ENCODE data around the gene GH1.

The GH1 gene

DNA sequence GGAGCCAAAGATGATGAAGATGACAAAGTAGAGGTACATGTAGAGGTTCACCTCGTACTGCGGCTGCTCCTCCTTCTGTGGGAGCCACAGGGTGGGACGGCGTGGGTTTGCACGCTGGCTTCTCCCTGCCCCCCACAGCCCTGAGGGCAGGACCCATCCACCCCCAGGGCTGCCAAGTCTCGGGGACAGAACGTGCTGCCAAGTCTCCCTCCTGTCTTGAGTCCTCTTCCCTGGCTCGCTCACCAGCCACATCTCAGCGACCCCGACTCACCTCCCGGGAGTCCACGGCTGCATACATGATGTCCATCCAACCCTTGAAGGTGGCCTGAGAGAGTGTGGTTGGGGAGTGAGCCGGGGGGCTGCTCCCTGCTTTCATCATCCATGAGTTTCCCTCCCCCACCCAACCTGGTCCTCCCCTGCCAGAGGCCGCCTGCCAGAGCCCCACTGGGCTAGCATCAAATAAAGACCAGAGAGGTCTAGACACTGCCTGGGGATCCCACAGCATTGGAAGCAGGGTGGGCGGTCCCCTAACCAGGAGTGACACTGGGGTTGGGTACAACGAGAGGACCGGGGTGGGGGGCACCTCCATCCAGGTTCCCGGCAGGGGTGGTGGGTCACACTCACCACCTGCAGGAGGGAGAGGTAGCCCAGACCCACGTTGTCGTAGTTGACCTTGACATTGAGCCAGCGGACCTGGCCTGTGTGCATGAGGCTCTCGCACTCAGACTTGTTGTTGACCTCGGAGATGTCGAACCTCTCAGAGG lies 26.3 kb upstream of the GH1 start:
- no peak for DNase-seq

DNA sequence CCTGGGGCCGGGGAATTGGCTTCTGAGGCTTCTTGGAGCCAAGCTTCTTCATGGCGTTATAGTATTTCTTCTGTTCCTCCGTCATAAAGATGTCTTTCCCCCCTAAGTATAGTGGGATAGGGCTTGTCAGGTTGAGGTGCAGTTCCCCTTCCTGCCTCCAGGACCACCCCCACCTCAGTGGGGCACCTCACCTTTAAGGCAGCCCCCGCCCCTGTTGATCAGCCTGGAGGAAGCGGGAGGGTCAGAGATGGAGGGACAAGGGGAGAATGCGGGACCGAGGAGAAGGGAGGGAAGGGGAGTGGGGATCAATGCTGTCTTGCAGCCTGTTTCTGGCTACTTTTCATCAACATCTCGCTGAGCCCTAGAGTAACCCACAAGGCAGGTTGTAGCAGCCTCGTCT lies 25.1 kb upstream of the GH1 start:
- DNase-seq: no peak

DNA sequence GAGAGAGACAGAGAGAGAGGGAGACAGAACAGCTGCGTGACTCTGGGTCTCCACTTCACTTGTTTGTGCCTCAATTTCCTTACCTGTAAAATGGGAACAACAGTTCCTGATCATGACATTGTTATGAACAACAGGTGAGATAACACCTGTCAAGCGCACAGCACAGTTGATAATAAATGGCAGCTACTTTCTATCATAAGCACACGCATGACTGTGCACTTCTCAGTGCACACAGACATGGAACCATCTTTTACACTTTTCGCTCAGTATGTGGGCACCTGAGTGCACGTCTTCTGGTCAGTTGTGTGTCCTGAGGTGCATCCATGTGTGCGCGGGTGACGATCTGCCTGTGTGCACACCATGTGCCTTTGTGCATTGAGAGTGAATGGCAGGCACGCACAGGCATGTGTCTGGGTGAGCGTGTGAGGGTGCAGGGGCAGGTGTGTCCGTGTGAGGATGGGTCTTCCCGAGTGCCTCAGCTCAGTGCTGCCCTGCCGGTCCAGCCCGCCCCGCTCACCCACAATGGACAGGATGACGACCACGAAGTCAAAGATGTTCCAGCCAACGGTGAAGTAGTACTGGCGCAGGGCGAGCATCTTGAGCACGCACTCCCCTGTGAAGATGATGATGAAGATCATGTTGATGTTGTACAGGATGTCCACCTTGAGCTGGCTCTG lies 23.8 kb upstream of the GH1 start:
- no peak for DNase-seq

DNA sequence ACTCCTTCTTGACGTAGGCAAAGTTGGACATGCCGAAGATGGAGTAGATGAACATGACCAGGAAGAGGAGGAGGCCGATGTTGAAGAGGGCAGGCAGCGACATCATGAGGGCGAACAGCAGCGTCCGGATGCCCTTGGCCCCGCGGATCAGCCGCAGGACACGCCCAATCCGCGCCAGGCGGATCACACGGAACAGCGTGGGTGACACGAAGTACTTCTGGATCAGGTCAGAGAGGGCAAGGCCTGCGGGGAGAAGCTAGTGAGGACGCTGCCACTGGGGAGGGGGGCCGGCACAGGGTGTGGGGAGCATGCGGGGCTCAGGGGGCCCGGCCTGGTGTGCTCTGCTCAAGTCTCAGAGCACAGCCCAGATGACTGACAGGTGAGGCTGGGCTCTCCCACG lies 23.1 kb upstream of the GH1 start:
- DNase-seq: no peak

DNA sequence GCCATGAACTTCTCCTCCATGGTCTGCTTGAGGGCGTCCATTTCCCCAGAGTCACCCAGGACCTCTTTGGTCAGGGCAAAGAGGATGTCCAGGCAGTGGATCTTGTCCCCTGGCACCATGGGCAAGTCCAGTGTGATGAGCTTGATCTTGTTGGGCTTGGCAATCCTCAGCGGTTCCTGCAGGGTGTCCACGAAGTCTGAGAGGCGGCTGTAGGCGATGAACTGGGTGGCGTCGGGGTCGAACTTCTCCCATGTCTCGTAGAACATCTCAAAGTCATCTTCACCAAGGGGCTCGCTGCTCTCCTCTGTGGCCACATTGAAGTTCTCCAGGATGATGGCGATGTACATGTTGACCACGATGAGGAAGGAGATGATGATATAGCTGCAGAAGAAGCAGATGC lies 22.5 kb upstream of the GH1 start:
- DNase-seq: no peak

DNA sequence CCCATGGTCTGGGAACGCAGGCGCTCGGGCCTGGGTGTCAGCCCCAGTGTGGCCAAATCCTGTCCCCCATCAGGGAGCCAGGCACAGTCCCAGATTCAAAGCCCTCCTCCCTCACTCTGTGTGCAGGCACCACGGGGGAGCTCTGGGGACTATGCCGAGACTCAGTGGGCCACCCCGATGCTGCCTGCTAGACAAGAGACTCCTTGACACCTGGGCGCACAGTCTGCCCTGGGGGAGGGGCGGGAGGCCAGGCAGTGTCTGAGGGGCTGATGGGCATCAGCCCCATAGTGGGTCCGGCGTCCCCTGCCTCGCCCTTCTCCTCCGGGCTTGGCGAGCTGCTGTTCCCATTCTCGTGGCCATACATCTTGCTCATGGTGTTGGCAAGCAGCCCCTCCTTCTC lies 21.9 kb upstream of the GH1 start:
- no peak for DNase-seq

DNA sequence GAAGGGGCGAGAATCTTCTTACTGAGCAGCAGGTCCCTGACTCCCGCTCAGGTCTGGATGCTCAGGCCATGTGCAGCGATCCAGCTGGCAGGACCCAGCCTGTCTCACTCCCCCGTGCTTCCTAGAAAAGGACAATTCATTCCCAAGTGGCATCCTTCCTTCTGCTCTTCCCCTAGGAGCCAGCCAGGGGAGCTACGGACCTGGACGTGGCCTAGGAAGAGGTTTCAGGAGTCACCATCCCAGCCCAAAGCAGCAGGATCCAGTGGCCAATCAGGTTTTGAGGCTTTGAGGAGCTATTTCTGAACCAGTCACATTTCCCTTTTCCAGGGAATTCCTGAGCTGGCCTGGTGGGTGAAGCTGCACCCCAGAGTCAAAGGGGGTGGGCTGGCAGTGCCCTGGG lies 21.2 kb upstream of the GH1 start:
- no peak for DNase-seq

DNA sequence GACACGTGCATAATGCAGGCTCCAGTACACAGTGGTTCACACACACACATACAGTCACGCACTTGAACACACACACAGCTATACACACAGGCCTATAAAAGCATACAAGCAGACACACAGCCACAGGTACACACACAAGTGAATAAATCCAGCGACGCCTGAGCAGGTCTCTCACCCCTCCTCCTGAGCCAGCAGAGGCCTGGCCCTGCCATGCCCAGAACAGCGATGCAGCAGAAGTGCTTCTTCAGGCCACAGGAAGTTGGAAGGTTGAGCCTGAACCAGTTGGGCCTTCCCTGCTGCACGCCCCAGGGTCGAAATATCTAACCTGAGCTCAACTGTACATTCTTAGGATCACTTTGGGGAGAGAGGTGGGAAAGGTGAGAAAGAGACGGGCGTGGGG lies 20.8 kb upstream of the GH1 start:
- no peak for DNase-seq

DNA sequence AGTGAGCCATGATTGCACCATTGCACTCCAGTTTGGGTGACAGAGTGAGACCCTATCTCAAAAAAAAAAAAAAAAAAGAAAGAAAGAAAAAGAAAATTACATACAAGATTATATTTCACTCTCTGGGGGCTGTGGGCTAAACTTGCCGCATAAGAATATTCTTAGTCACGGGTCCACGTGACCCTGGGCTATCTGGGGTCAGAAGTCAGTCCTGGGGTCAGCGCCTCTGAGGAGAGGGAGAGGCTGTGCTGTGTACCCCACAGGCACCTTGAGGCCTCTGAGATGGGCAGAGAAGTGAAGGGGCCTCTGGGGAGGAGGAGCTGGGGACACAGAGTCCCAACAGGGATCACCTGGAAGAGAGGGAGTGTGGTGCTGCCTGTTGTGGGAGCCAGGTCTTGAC lies 19.3 kb upstream of the GH1 start:
- DNase-seq: no peak

DNA sequence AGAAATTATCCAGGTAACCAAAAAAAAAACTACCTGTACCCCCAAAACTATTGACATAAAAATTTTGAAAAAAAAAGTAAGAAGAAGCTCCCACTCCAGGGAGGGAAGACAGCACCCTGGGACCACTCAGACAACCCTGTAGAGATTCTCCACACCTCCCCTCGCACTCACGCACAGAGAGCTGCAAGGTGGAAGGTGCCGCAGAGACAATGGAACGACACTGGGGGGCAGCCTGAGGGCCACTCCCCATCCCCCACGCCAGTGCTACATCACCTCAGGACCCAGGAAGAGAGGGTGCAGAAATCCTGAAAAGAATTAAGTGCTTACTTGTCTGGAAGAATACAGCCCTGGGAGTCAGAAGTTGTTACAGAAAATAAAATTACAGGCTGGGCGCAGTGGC lies 18.7 kb upstream of the GH1 start:
- DNase-seq: no peak

DNA sequence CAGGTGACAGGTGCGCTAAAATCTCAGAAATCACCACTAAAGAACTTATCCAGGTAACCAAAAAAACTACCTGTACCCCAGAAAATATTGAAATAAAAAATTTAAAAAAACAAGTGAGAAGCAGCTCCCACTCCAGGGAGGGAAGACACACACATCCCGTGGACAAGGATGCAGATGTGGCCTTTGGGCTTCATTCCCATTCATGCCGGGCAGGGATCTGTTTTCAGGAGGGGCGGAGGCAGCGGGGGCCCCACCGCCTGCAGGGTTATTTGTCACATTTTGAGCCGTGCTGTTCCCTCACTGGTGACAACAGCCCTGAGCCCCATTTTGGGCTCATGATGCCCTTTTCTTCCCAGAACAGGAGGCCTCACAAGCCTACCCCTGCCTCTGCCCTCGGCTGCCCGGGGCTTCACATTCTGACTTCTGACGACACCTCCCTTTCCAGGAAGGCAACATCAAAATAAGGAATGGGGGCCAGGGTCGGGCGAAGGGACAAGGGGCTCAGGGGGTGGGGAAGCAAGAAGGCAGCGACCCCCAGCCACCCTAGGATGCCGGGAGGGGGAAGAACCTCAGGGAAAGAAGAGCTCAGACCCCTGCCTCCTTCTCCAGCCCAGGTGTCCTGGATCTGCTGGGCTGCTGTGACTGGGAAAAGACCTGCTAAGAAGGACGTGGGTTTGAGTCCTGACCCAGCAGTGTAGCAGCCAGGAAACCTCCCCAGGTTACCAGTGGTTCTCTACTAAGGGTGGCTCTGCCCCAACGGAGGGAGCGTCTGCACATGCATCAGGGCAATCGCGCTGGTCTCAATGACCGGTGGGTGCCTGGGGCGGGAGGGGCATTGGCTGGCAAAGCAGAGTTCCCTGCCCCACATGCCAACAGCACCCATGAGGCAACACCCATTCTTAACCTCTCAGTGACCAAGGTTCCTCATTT lies 15.8 kb upstream of the GH1 start:
- DNase-seq: no peak

DNA sequence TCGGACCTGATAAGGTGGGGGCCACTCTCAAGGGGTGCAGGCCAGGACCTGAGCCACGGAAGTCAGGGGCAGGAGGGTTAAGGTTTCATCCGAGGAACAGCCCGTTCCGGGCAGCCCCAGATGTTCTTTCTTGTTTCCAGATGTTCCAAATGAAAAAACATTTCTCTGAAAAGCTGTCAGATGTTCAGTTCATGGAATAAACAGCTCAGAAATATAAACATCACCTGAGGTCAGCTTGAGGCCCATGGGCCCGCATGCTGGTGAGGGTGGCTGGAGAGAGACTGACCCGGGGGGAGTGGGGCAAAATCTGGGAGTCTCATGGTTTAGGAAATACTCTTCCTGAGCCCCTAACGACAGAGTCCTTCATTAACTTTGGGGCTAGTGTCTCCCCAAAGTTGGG lies 15.0 kb upstream of the GH1 start:
- DNase-seq: no peak

DNA sequence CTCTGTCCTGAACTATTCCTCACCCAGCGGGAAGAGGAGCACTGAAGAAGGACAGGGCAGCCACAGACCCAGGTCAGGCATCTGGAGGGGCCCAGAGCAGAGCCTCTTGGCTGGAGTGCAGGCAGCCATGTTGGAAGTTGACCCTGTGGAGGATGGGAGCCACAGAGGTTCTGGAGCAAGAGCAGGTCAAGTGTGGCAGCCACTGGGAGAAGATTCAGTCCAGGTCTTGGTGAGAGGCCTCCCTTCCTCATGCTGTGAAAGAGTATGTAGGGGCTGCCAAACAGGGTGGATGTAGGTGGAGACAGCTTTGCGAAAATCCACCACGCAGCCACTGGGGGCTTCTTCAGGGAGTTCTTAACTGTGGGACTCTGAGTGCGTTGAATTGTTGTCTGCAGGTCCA lies 14.1 kb upstream of the GH1 start:
- no peak for DNase-seq

DNA sequence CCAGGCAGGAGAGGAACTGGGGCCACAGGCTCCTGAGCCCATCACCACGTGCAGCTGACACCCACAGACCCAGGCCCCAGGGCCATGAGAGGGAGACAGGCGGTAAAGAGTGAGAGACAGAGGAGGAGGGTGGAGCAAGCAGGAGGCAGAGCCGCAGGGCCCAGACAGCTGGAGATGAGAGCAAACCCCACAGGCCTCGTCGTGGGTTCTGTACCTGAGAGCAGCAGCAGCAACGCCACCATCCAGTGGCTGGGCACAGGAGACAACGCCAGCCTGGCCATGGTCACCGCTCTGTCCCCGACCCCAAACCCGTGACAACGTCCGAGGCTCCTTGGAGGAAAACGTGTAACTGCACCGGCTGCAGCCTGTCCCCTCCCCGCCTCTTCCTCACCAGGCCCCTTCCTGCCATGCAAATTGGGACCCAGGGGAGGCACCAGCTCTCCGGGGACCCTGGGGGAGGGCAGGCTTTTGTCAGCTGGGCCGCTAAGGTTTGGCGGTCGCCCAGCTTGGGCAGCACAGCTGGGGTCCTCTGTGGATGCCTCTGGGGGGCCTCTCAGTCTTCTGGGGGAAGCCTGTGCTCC lies 13.4 kb upstream of the GH1 start, which contains the start of gene CD79B:
Gene CD79B (minus strand): TSS at position 351 of the 581 bp plus-strand sequence. CDS start 70 bp downstream, at position 281.
- DNase-seq: peak; percentile 25

DNA sequence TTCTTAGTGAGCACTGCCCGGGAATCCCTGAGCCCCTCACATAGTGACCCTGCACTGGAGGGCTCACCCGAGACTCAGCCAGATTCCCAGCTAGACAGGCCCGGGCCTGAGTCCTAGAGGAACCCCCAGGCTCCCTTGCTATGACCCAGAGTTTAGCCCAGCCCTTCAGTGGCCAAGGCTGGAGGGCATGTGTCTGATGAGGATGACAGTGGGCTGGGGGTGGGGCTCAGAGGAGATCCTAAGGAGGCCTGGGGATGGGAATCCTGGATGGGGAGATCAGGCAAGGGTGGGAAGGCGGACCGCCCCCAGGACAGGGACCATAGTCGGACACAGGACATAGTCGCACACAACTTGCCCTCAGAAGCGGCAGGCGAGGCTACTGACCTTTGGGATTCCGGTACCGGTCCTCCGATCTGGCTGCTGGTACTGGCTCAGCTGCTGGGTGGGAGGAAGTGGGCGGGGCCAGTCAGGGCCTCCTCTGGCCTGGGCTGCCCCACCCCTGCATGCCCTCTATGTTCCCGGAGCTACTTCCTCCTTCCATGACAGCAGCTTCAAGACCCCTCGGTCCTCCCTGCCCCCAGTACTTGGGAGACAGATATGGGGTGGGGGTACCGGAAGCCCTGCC lies 12.4 kb upstream of the GH1 start:
- DNase-seq: peak; percentile 48

DNA sequence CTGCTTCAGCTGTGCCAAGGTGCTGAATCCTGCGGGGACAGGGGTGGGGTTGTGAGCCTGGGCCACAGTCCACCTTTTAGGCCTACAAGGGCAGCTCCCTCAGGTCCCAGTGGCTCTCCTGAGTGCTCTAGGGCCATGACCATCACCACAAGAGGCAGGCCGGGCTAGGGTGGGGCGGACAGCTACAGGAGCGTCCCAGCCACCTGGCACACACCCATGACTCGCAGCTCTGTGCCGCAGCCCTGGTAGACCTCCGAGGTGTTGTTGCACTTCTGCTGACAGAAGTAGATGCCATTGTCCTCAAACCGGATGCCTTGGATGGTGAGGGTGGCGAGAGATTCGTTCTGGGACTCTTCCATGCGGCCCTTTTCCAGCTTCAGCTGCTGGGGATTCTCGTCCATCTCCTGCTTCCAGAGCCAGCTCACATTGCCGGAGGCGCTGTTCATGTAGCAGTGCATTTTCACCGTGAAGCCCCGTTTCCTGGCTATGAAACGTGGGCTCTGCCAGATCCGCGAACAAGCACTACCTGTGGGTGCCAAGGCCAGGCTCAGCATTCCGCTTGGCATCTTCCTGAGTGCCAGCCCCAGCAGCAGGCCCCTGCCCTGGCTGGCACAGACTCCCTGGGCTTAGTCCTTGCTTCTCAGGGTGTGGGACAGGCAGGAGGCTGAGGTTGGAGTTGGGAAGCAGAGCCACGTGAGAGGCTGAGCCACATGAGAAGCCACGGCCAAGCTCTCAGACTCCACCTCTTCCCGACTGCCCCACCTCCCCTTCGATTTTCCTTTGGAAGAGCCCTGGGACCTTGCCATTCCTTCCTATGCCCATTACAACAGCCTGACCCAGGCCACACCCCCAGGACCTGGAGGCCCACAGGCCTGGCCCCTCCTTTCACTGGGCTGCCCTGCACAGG lies 11.5 kb upstream of the GH1 start:
- DNase-seq: no peak

DNA sequence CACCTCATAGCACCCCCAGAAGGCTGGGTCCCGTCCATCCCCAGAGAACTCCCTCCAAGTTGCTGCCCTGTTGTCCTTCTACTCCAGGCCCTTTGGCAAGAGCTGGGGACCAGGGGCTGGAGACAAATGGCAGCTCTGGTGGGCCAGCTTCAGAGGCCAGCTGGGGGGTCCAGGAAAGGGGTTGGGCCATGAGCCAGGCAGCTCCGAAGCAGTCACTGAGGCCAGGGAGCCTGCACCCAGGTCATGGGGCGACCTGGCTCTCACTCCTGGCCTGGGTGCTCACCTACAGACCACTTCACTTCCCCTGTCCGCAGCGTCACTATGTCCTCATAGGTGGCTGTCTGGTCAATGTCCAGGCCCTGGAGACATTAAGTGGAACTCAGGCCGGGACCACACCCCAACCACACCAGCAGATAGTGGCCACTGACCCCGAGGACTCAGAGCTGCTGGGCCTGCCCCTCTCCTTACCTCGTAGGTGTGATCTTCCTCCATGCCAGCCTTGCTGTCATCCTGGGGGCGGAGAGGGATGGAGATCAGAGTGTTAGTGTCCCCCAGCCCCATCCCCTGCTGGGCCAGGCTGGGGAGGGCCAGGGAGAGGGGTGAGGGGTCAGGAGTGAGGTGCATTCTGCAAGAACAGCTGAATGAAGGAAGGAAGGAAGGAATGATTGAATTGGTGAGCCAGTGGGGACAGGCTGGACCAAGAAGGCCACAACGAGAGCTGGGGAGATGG lies 10.5 kb upstream of the GH1 start:
- DNase-seq: no peak

DNA sequence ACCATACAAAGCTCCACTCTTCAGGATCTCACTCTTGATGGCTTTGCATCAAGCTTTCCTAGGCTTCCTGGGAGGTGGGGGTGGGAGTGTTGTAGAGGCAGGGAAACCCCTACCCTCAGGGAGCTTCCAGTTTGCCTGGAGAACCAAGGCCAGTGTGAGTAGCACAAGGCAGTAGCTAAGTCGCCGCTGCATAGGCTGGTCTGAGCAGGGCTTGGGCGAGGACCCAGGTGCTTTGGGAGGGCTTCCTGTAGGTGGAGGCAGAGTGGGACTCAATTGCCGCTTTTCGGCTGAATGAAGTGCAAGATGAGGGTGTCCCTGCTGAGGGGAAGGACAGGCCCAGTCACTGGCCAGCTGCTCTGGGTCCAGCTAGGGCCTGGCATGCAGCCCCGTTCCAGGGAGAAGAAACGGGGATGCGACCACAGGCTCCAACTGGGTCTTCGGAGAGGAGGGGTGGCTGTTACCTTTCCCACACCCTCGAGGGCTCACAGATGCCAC lies 9.6 kb upstream of the GH1 start:
- no peak for DNase-seq

DNA sequence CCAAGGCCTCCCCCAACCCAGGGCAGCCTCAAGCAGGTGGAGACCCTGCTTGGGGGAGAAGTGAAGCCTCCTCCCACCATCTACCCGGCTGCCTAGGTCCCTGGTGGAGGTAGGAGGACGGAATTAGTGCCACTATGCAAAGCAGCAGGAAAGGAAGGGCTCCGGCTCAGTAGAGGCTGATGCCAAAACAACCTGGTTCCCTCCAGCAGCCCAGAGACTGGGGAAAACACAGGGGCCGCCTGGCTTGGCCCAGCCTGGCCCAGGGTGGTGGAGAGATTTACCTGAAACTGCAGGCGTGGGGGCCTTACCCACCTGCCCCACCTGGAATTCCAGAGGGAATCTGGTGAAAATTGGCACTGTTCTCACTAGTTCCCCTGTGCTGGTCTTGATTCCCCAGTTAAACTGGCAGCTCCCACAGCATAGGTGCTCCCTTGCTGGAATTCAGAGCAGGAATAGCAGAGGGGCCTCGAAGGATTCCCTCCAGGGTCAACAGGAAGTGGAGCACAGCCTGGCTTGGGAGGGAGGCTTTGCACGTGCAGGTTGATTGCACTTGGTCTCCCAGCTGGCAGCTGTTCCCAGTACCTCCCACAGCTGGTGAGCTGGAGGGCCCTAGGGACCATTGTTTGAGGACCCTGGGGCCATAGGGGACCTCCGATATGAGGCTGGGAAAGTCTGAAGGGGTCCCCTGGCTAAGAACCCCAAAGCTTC lies 9.0 kb upstream of the GH1 start:
- DNase-seq: no peak

DNA sequence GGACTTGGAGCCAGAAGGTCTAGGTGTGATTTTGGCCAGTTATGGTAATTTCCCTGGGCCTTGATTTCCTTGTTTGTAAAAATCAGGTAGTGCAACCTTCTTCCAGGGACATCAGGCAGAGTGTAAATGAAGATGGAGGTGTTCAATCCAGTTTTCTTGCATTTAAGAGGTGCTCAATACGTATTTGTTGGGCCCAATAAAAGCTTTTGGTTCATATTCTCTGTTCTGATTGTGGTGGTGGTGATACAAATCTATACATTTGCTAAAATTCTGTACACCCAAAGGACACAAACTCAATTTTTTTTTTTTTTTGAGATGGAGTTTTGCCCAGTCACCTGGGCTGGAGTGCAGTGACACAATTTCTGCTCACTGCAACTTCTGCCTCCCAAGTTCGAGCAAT lies 7.5 kb upstream of the GH1 start:
- no peak for DNase-seq
